GM18909 (cell line): Measurements from ENCODE around the gene CDHR2.

ENCODE experiments used
- ATAC-seq: cut with Tn5 transposase; IDR thresholded peaks from one replicate; pipeline ENCODE4 v1.9.1; 2021; ENCODE audit warnings: mild to moderate bottlenecking; ENCODE audit not compliant: unreplicated experiment, poor library complexity

The CDHR2 gene

DNA sequence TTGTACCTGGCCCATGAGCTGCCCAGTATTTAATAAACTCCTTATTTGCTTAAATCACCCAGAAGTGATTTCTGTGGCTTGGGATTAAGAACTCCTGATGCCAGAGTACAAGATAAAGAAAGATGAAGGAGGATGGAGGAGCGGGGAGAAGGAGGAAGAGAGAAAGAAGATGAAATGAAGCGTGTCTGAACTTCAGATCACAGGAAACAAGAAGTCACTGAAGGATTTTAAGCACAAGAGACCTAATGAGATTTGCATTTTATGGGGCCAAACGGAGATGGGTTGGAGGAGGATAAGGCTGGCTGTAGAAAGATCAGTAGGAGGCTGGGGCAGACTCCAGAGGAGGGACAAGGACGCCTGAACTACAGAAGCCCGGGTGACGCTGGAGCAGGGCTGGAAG lies 84.5 kb downstream of the CDHR2 start:
- ATAC-seq, result no peak

DNA sequence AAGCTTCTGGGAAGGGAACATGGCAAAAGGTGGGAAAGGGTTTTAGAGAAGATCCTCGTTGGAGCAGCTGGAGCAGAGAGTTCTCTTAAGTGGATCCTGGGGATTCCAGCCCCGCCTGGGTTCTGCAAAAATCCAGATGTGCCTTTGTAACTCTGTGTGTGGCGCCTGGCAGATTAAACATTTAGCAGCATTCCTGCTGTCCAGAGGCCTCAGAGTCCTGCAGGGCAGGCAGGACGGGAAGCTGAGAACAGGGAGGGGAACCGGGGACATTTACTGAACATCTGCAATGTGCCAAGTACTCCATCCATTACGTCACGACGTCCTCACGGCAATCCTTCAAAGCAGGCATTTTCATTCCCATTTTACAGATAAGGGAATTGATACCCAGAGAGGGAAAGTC lies 87.3 kb downstream of the CDHR2 start:
- no peak for ATAC-seq

DNA sequence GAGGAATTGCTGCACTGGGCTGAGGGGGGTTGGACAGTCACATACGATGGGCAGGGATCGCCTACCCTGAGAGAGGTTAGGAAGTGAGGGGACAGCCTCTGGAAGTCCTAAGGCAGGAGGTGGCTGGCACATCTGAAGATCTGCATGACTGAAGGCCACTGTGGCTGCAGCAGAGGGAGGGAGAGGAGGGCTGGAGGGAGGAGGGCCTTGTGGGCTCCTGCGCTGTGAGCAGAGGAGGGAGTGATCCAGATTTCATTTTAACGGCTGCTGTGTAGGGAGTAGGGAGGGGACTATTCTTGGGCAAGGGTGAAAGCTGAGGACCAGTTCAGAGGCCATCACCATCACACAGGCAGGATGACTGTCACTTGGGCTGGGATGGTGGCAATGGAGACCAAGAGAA lies 88.4 kb downstream of the CDHR2 start:
- ATAC-seq, result no peak

DNA sequence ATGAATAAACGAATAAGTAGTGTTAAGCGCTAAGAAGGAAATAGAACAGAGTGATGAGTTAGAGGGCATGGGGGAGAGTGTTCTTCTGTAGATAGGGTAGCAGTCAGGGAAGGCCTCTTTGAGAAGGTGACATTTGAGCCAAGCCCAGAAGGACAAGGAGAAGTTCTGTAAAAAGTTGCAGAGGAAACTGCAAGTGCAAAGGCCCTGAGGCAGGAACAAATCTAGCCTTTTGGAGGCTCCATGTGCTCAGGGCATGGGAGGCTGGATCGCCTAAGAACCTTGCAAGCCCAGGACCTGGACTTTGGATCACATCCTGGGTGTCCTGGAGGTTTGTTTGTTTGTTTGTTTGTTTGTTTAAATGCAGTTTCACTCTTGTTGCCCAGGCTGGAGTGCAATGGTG lies 89.3 kb downstream of the CDHR2 start:
- ATAC-seq, result no peak

DNA sequence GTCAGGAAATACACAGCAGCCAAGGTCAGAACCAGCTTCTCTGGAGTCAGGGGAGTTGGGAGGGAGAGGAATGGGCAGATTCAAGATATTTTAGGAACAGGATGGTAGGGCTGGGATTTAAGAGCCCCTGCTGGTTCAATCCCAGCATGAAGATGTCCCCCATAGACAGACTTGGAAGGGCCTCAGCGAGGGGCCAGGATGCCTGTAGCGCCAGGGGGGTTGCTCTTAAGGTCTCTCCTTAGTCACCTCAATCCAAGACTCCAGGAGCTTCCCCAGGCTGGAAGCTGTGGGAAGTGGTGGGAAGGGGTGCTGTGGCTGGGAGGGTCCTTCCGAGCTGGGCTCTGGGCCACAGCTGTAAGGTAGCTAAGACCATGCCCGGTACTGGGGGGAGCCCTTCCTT lies 90.1 kb downstream of the CDHR2 start:
- no peak for ATAC-seq

DNA sequence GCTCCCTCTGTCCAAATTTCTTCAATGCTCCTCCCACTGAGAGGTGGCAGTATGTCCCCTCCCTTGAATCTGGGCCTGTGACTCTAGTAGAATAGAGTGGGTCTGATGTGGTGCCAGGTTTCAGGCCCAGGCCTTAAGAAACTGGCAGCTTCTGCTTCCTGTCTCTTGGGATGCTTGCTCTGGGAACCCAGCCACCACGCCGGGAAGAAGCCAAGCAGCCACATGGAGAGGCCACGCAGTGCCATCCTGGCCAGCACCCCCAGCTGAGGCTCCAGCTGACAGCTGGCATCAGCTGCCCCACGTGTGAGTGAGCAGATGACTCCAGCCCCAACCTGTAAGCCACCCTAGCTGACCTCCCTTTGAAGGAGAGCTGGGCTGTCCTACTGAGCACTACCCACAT lies 90.8 kb downstream of the CDHR2 start:
- no peak for ATAC-seq

DNA sequence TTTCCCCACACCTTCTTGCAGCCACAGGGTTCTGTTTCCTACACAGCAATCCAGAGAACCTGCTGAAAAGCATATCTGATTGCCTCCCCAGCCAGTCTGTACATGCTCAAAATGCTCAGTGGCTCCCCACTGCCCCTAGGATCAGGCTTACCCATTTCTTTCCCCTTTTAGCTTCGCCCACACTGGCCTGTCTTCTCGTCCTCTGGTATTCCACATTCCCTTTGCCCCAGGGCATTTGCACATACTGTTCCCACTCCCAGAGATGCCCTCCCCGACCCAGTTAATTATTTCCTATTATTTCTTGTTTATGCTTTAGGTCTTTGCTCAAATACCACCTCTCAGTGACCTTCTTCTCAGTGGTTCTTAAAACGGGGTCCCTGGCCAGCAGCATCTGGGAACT lies 91.5 kb downstream of the CDHR2 start:
- no peak for ATAC-seq

DNA sequence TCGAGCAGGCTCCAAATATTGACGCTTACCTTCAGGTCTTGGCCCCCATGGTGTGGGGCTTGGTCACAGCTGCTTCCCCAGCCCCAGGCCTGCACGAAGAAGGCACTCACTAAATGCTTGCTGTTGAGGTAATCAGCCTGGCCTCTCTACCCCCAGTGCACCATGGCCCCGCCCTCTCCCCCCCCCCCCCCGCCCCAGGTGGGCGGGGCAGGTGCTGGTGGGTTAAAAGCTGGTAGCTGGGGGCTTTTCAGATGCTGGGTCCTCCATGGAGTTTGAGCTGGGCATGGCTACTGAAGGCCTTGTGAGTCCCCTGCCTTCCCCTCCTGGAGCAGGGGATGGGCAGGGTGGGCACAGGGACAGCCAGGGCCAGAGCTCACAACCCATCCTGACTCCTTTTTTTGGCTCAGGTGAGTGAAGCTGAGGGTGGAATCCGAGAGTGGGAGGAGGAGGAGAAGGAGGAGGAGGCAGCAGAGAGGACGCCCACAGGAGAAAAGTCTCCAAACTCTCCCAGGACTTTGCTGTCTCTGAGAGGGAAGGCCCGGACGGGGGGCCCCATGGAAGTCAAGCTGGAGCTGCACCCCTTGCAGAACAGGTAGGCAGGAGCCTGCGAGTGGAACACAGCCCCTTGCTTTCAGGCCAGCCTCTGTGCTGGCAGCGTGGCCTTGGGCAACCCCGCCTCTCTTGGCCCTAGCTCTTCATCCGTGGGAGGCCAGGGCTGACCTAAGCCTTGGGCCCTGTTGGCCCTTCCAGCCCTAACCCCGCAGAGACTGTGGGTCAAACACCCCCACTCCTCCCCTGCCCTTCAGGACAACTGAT lies 93.7 kb downstream of the CDHR2 start:
- ATAC-seq, result no peak

DNA sequence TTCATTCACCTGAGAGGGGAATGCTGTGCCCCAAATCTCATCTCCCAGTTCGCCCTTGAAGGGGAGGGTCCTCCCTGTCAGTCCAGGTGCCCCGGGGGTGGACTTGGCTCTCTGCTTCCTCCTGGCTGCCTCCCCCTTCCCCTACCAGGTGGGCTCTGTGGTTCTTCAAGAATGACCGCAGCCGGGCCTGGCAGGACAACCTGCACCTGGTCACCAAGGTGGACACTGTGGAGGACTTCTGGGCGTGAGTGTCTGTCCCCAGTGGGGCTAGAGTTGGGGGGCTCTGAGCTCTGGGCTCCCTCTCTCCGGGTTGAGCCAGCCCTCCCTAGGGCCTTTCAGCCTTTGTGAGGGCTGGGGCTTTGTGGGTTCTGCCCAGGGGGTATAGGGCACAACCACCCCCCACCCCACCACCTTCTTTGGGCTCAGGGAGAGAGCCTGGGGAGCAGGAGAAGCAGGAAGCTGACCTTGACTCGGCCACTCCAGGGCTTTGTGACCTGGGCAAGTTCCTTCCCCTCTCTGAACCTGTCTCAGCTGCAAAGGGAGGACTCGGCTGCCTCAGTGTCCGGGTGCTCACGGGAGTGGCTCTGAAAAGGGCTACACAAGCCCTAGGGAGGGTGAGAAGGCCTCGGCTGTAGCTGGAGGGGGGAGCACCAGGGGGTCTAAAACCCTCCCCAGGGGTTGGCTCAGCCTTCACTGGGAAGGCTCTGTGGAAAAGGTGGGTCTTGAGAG lies 94.5 kb downstream of the CDHR2 start:
- no peak for ATAC-seq

DNA sequence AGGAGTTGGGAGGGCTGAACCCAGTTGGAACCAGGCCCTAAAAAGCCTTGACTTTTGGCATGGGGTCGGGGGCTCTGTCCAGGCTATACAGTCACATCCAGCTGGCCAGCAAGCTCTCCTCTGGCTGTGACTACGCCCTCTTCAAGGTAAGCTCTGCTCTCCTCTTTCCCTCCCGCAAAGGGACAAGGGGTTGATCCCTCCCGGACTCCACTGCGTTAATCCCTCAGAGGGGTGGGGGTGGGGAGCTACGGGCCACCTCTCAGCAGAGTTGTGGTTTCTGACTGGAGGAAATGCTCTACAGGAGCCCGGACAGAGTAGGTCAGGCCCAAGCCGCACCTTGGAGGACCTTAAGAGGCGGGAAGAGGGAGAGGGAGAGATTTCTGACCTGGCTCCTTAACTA lies 95.2 kb downstream of the CDHR2 start:
- ATAC-seq, result no peak

DNA sequence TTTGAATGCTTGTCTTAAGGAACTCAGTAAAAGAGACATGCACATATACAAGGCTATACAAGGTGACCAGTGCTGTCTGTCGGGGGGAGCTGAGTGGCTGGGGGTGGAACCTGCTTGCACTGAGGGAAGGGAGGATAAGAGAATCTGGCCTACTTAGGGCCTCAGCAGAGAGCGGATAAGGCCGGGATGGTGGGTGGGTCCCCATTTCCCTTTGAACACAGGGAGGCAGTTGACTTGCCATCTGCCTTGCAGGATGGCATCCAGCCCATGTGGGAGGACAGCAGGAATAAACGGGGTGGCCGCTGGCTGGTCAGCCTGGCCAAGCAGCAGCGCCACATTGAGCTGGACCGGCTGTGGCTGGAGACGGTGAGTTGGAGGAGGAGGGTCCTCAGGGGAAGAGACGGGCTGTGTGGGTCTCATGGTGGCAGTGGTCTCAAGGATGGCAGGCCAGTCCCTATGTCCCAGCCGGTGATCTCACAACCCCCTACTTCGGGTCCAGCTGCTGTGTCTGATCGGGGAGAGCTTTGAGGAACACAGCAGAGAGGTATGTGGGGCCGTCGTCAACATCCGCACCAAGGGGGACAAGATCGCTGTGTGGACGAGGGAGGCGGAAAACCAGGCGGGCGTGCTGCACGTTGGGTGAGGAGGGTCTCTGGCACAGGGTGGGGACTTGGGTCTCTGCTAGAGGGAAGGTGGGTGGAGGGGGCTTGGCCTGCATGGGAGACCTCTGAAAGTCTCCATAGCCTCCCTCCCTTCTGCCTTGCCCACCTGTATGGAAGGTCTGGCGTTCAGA lies 95.9 kb downstream of the CDHR2 start:
- ATAC-seq, result no peak
